Measurements from ENCODE around the gene SCN1A. TPM values are rescaled to one million over a fixed set of nuclear protein-coding genes. Genes with fewer than 3 reads are reported as not detected.

SCN1A gene
- total and polyA plus RNA-seq, 2 of the 8 experiments (the other 6 are each of a cell fraction or from before 2014, with no cell fraction given), result 0.18 to 1.9 TPM

GRCh38 chr2:166042356-166042755 is 85.5 kb downstream of the SCN1A start:
- Histone ChIP-seq H3K4me1 (replicated peaks in 1 of 4; ENCODE audit: control insufficient read depth in 3 of 4, insufficient read depth in 4 of 4, low read length in 3 of 4) (no peaks in the 10 kb centered on the region; a peak in 2 of 7 replicates), H3K4me3 (ENCODE audit: extremely low read depth in 1 of 4, insufficient read depth in 2 of 4, low read depth in 3 of 4, low read length in 4 of 4) (no peak overlapping the region), H3K79me1 (ENCODE audit: low read depth, low read length) (no peaks in the 10 kb centered on the region), H3K18ac (ENCODE audit: extremely low read depth, low read length) (no peak overlapping the region), H2BK5ac (ENCODE audit: low read depth, low read length) (no peak overlapping the region), H3K4me2 (ENCODE audit: insufficient read depth in 1 of 2, low read depth in 2 of 2, low read length in 2 of 2) (no peak overlapping the region), H4K91ac (replicated peaks; ENCODE audit: insufficient read length, low read length) (no peak overlapping the region), H3K56ac (replicated peaks; ENCODE audit: insufficient read length, low read depth, low read length) (no peak overlapping the region), H3K9ac (replicated peaks in 1 of 4; ENCODE audit: extremely low read depth in 1 of 4, low read depth in 3 of 4, low read length in 3 of 4) (no peak overlapping the region), H3K4ac (replicated peaks; ENCODE audit: insufficient read length, low read depth, low read length) (no peak overlapping the region), H3K27me3 (replicated peaks in 1 of 4; ENCODE audit: control insufficient read depth in 3 of 4, extremely low read depth in 1 of 4, insufficient read depth in 3 of 4, low read length in 3 of 4) (no peaks in the 10 kb centered on the region), H4K8ac (ENCODE audit: extremely low read depth, insufficient read depth, low read length) (no peak overlapping the region), H3K14ac (ENCODE audit: insufficient read length) (no peak overlapping the region), H3K79me2 (ENCODE audit: control insufficient read depth in 1 of 2, insufficient read depth in 2 of 2, low read length in 2 of 2) (no peaks in the 10 kb centered on the region), H2BK15ac (ENCODE audit: low read length) (no peak overlapping the region), H3K9me3 (ENCODE audit: insufficient read depth in 2 of 2, low read depth in 1 of 2, low read length in 1 of 2) (no peaks in the 10 kb centered on the region), H3K27ac (ENCODE audit: low read depth, low read length) (no peak overlapping the region), H2BK120ac (replicated peaks; ENCODE audit: low read depth, low read length) (no peak overlapping the region), H3K36me3 (ENCODE audit: control insufficient read depth in 2 of 4, insufficient read depth in 4 of 4, low read length in 3 of 4) (no peaks in the 10 kb centered on the region), H2BK20ac (ENCODE audit: low read length) (no peak overlapping the region), H2AFZ (ENCODE audit: low read length) (no peak overlapping the region), H3K23me2 (ENCODE audit: low read depth, low read length) (no peaks in the 10 kb centered on the region; the same call in 1 of the 2 replicates), H4K20me1 (replicated peaks in 1 of 2; ENCODE audit: control insufficient read depth in 1 of 2, insufficient read depth in 2 of 2, low read length in 2 of 2) (no peaks in the 10 kb centered on the region), H2AK5ac (ENCODE audit: low read depth, low read length) (no peak overlapping the region), H3K23ac (ENCODE audit: insufficient read length) (no peak overlapping the region), H4K5ac (ENCODE audit: insufficient read length, low read depth, low read length) (no peak overlapping the region), H2BK12ac (ENCODE audit: low read depth, low read length) (no peak overlapping the region)
- TF ChIP-seq JUN (IDR thresholded peaks at IDR 0.05; ENCODE audit: low read depth, low read length), result no peak
- WGBS, 2 experiments (ENCODE audit: extremely low coverage in 1 of 2, insufficient coverage in 1 of 2, insufficient read length in 1 of 2, insufficient replicate concordance in 2 of 2, low coverage in 1 of 2, low lambda C conversion rate in 2 of 2, missing lambda C conversion rate in 1 of 2), result 81% methylated on average over 1 of the region's 1 CpG; no CpG with 5 or more reads in 1 of the 2 experiments
- ChIA-PET CTCF (ENCODE audit: partially characterized antibody) (no interaction called here), POLR2A (ENCODE audit: partially characterized antibody) (no interaction called here)
- FAIRE-seq (no peak), DNase-seq (ENCODE audit: low read depth in 1 of 2, low spot score in 2 of 2) (no peak)
